ENCODE data around the gene PHLPP1.

The PHLPP1 gene

DNA sequence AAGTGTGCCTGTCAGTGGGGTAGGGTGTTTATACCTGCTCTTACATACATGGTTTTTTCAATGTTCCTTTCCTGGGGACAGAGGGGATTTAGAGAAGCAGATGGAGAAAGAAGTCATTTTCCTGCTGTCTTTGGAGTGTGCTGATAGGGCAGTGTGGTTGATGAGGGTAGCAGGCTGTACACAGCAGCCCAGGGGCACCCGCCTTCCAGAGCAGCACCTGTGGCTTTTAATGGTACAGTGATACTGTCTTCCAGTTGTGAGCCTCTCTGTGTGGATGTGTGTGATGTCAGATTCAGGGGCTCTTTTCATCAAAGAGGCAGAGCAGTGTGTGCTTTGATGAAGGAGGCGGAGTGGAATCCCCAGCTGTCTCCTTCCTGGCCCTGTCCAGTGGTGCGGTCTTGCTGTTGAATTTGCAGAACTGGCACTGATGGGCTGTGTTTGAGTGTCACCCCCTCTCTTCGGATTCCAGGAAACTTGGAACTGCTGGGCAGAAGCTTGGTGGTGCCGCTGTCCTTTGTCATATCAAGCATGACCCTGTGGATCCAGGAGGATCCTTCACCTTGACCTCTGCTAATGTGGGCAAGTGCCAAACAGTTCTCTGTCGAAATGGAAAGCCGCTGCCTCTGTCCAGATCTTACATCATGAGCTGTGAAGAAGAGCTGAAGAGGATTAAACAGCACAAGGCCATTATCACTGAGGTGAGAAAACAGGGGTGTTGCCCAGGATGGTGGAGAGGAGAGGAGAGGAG is 259.8 kb downstream of the PHLPP1 start:
- H3K27ac ChIP-seq, result no peak overlapping the region
- no peak overlapping the region for H2AFZ ChIP-seq
- TF ChIP-seq, protein P1, sequence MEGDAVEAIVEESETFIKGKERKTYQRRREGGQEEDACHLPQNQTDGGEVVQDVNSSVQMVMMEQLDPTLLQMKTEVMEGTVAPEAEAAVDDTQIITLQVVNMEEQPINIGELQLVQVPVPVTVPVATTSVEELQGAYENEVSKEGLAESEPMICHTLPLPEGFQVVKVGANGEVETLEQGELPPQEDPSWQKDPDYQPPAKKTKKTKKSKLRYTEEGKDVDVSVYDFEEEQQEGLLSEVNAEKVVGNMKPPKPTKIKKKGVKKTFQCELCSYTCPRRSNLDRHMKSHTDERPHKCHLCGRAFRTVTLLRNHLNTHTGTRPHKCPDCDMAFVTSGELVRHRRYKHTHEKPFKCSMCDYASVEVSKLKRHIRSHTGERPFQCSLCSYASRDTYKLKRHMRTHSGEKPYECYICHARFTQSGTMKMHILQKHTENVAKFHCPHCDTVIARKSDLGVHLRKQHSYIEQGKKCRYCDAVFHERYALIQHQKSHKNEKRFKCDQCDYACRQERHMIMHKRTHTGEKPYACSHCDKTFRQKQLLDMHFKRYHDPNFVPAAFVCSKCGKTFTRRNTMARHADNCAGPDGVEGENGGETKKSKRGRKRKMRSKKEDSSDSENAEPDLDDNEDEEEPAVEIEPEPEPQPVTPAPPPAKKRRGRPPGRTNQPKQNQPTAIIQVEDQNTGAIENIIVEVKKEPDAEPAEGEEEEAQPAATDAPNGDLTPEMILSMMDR (IDR thresholded peaks at IDR 0.05), result no peak
- H3K9me3 ChIP-seq (ENCODE audit: control insufficient read depth, low read length), result no peaks in the 10 kb centered on the region
- H3K9ac ChIP-seq, result no peak overlapping the region
- H3K4me1 ChIP-seq, result no peaks in the 10 kb centered on the region
- no peaks in the 10 kb centered on the region for H3K79me2 ChIP-seq
- H3K4me2 ChIP-seq (ENCODE audit: low read length), result no peak overlapping the region
- no peak overlapping the region for H3K4me3 ChIP-seq (ENCODE audit: low read depth, low read length)
- no peaks in the 10 kb centered on the region for H3K36me3 ChIP-seq (ENCODE audit: control insufficient read depth, insufficient read depth, low read length)
- no peaks in the 10 kb centered on the region for H3K27me3 ChIP-seq (ENCODE audit: control insufficient read depth, insufficient read depth, low read length)

DNA sequence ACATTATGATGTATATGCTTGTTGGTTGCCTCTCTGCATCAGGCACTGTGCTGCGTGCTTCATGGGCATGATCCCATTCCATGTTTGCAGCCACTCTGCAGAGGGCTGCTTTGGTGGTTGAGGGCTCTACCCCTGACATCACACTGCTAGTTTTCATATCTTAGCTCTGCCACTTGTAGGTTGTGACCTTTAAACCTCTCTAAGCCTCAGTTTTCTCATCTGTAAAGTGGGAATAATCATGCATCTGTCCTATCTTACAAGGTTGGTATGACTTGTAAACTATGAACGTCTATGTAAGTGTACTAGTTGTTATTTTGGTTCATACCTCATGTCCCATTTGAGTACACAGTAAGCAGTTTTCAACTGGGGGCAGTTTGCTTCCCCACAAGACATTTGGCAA is 260.4 kb downstream of the PHLPP1 start:
- Histone ChIP-seq H3K27me3 (ENCODE audit: control insufficient read depth, insufficient read depth, low read length) (no peaks in the 10 kb centered on the region), H3K36me3 (ENCODE audit: control insufficient read depth, insufficient read depth, low read length) (no peaks in the 10 kb centered on the region), H3K4me3 (ENCODE audit: low read depth, low read length) (no peak overlapping the region), H3K9ac (no peak overlapping the region), H2AFZ (no peak overlapping the region), H3K4me1 (no peaks in the 10 kb centered on the region), H3K9me3 (ENCODE audit: control insufficient read depth, low read length) (no peaks in the 10 kb centered on the region), H3K4me2 (ENCODE audit: low read length) (no peak overlapping the region), H3K27ac (no peak overlapping the region), H3K79me2 (no peaks in the 10 kb centered on the region)
- TF ChIP-seq, protein P1 (IDR thresholded peaks at IDR 0.05), result no peak

DNA sequence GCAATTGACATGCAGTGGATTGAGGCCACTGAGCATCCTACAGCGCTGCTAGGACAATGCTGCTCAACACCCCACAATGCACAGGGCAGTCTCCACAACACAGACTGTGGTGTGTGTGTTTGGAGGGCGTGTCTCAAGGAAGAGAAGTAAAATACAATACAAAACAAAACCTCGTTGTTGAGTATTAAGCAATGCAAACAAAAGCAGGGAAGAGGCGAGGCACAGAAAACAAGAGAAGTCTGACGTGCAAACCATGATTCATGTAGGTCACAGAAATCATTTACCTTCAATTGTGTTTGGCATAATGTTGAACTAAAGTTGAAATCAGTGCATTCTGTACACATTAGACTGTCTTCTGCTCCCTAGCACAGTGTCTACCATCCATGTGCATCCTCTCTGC is 260.9 kb downstream of the PHLPP1 start:
- Histone ChIP-seq H3K9ac (no peak overlapping the region), H3K36me3 (ENCODE audit: control insufficient read depth, insufficient read depth, low read length) (no peaks in the 10 kb centered on the region), H2AFZ (no peak overlapping the region), H3K27ac (no peak overlapping the region), H3K27me3 (ENCODE audit: control insufficient read depth, insufficient read depth, low read length) (no peaks in the 10 kb centered on the region), H3K9me3 (ENCODE audit: control insufficient read depth, low read length) (no peaks in the 10 kb centered on the region), H3K4me2 (ENCODE audit: low read length) (no peak overlapping the region), H3K79me2 (no peaks in the 10 kb centered on the region), H3K4me1 (no peaks in the 10 kb centered on the region), H3K4me3 (ENCODE audit: low read depth, low read length) (no peak overlapping the region)
- TF ChIP-seq, protein P1 (IDR thresholded peaks at IDR 0.05), result no peak

DNA sequence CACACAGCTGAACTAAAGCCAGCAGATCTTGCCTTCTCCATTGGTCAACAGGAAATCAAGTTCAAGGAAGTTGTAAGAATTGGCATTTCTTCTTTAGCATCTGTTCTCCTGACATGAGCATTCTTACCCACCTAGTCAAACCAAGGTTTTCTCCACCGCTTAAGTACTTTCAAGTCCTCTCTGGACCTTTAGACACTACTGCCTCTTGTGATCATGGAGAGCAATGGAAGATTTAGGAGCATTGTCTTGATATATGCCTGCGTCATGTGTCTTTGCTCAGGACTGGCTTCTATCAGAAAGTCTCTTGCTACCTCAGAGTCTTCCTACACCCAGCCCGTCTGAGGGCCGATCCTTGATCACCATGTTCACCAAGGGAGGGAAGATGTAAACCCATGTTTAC is 262.2 kb downstream of the PHLPP1 start:
- Histone ChIP-seq H3K9ac (no peak overlapping the region), H3K36me3 (ENCODE audit: control insufficient read depth, insufficient read depth, low read length) (no peaks in the 10 kb centered on the region), H3K4me3 (ENCODE audit: low read depth, low read length) (no peak overlapping the region), H3K79me2 (no peaks in the 10 kb centered on the region), H3K27me3 (ENCODE audit: control insufficient read depth, insufficient read depth, low read length) (no peaks in the 10 kb centered on the region), H3K9me3 (ENCODE audit: control insufficient read depth, low read length) (no peaks in the 10 kb centered on the region), H3K4me1 (no peaks in the 10 kb centered on the region), H2AFZ (no peak overlapping the region), H3K4me2 (ENCODE audit: low read length) (no peak overlapping the region), H3K27ac (no peak overlapping the region)
- TF ChIP-seq, protein P1 (IDR thresholded peaks at IDR 0.05), result no peak
